ENCODE data around the gene FITM1. TPM values are rescaled to one million over a fixed set of nuclear protein-coding genes. Genes with fewer than 3 reads are reported as not detected.

FITM1 gene
- total and polyA plus RNA-seq, 12 donors, result 4.6 to 25.7 (median 10.4) TPM

- TF ChIP-seq POLR2A (IDR thresholded peaks at IDR 0.05), result no peak
- TF ChIP-seq, protein P1, sequence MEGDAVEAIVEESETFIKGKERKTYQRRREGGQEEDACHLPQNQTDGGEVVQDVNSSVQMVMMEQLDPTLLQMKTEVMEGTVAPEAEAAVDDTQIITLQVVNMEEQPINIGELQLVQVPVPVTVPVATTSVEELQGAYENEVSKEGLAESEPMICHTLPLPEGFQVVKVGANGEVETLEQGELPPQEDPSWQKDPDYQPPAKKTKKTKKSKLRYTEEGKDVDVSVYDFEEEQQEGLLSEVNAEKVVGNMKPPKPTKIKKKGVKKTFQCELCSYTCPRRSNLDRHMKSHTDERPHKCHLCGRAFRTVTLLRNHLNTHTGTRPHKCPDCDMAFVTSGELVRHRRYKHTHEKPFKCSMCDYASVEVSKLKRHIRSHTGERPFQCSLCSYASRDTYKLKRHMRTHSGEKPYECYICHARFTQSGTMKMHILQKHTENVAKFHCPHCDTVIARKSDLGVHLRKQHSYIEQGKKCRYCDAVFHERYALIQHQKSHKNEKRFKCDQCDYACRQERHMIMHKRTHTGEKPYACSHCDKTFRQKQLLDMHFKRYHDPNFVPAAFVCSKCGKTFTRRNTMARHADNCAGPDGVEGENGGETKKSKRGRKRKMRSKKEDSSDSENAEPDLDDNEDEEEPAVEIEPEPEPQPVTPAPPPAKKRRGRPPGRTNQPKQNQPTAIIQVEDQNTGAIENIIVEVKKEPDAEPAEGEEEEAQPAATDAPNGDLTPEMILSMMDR (IDR thresholded peaks at IDR 0.05), result no peak
- peaks cover 16 to 21% of the 10 kb centered on the region in 2 donors for H3K4me1 ChIP-seq (replicated peaks in 1 of 2)
- no peaks in the 10 kb centered on the region for H3K9me3 ChIP-seq (replicated peaks in 1 of 3)
- intact Hi-C loops (cut with DNase I), result no loop called here
- no peak for DNase-seq
- H3K4me3 ChIP-seq, result no peak overlapping the region
- peaks cover 0 to 18% of the 10 kb centered on the region in 2 donors for H3K36me3 ChIP-seq (replicated peaks in 1 of 2)
- no peaks in the 10 kb centered on the region for H3K27me3 ChIP-seq
- no peak overlapping the region for H3K27ac ChIP-seq
Observed at GRCh38 chr14:24126939-24127338, 3.5 kb upstream of the FITM1 start.

GRCh38 chr14:24127673-24128072, 2.8 kb upstream of the FITM1 start:
- no peak for TF ChIP-seq POLR2A (IDR thresholded peaks at IDR 0.05)
- TF ChIP-seq, protein P1 (IDR thresholded peaks at IDR 0.05), result no peak

GRCh38 chr14:24129410-24129998, 955 bp upstream of the FITM1 start:
- DNase-seq, result no peak
- WGBS, 4 donors, result 88 to 95% (median 94%) methylated on average over 8 of the region's 8 CpGs
- no peaks in the 10 kb centered on the region for H3K27me3 ChIP-seq
- intact Hi-C loops (cut with DNase I), result no loop called here
- no peaks in the 10 kb centered on the region for H3K9me3 ChIP-seq (replicated peaks in 1 of 3)
- TF ChIP-seq POLR2A (IDR thresholded peaks at IDR 0.05), result no peak
- TF ChIP-seq, protein P1 (IDR thresholded peaks at IDR 0.05), result no peak
- no peaks in the 10 kb centered on the region for H3K36me3 ChIP-seq (replicated peaks in 1 of 2)
- H3K4me1 ChIP-seq (replicated peaks in 1 of 2), result peaks cover 18 to 24% of the 10 kb centered on the region in 2 donors
- no peak overlapping the region for H3K4me3 ChIP-seq
- H3K27ac ChIP-seq, result no peak overlapping the region

More at GRCh38 chr14:24127673-24128072, 2.8 kb upstream of the FITM1 start:
- Histone ChIP-seq H3K9me3 (replicated peaks in 1 of 3) (no peaks in the 10 kb centered on the region), H3K36me3 (replicated peaks in 1 of 2) (peaks cover 0 to 10% of the 10 kb centered on the region in 2 donors), H3K4me3 (no peak overlapping the region), H3K4me1 (replicated peaks in 1 of 2) (peaks cover 18 to 24% of the 10 kb centered on the region in 2 donors), H3K27ac (peak overlapping the region in 1 of 5 donors; percentile 45), H3K27me3 (no peaks in the 10 kb centered on the region)
- intact Hi-C loops (cut with DNase I), result no loop called here
- DNase-seq, result no peak
- 66 to 86% (median 79%) methylated on average over 2 of the region's 2 CpGs for WGBS, 4 donors

DNA sequence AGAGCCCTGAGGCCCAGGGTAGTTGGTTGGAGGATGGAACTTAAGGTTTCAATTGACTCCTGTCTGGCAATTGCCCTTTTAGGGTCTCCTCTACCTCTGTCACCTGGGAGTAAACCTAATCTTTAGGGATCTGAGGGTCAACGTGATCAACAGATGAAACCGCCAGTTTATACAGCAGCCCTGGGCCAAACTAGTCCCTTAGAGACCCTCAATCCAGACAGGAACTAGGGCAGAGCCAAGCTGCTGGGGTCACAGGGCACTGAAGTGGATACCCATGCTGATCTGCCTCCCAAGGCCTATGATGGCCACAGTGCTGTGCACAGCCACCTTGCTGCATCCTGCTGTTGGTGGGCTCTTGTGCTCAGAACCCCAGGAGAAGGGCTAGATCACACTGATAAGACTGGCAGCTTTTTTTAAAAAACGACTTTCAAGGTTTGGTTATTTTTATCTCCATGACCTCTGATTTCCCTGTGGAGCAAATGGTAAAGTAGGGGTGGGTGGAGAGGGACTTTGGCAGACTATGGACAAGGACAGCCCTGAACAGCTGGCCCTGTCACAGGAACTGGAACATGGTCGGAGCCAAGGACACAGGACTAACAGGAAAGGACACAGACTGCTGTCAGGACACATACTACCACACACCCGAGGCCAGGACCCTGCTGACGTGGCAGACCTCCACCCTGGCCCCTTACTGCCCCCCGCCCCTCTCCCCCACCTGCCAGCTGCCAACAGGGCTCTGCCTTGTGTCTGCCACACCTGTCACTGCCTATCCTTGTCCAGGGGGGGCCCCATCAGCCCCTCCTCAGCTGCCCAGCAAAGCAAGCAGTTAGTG, 474 bp downstream of the FITM1 start:
- peak; percentile 61 to 91 (median 88) for DNase-seq
- TF ChIP-seq, protein P1 (IDR thresholded peaks at IDR 0.05), result no peak
- peak in 1 of 2 donors; percentile 36 for TF ChIP-seq POLR2A (IDR thresholded peaks at IDR 0.05)
- no peaks in the 10 kb centered on the region for H3K27me3 ChIP-seq
- no peak overlapping the region for H3K4me3 ChIP-seq
- intact Hi-C loops (cut with DNase I), result no loop called here
- H3K9me3 ChIP-seq (replicated peaks in 1 of 3), result no peaks in the 10 kb centered on the region
- H3K4me1 ChIP-seq (replicated peaks in 1 of 2), result peaks cover 18 to 31% of the 10 kb centered on the region in 2 donors
- H3K27ac ChIP-seq, result peak overlapping the region; percentile 9 to 89 (median 72)
- no peaks in the 10 kb centered on the region for H3K36me3 ChIP-seq (replicated peaks in 1 of 2)
- WGBS, 4 donors, result 26 to 50% (median 36%) methylated on average over 4 to 7 of the region's 7 CpGs
